GM23338 (cell line): ENCODE results near the gene WDR93. TPM values are rescaled to one million over a fixed set of nuclear protein-coding genes. Genes with fewer than 3 reads are reported as not detected.

Source experiments
- ATAC-seq: fragments of 200-7000 bp; cut with Tn5 transposase; 3 replicates; pipeline ENCODE4 v1.9.1; 2020
- DNase-seq: peaks from one replicate; pipeline ENCODE4 v3.0.0-alpha.2; 2015; ENCODE audit warnings: low spot score
- H2AFZ ChIP-seq: fragments of 200-600 bp; sonication (generic); 2 replicates; pipeline ENCODE4 v1.8.0; 2016; ENCODE audit warnings: antibody characterized with exemption, mild to moderate bottlenecking, moderate library complexity
- H3F3A ChIP-seq: fragments of 200-600 bp; sonication (generic); replicated peaks from 2 replicates; pipeline ENCODE4 v1.8.0; 2017; ENCODE audit warnings: antibody characterized with exemption, mixed run types, low read depth
- H3K27ac ChIP-seq: fragments of 200-600 bp; sonication (generic); 2 replicates; pipeline ENCODE4 v1.6.1; 2016; ENCODE audit warnings: low read depth
- H3K27me3 ChIP-seq: fragments of 200-600 bp; sonication (generic); 2 replicates; pipeline ENCODE4 v1.8.0; 2016; ENCODE audit warnings: mild to moderate bottlenecking, mixed run types, moderate library complexity; ENCODE audit not compliant: insufficient read depth
- H3K36me3 ChIP-seq: fragments of 200-600 bp; sonication (generic); 2 replicates; pipeline ENCODE4 v1.8.0; 2016; ENCODE audit warnings: mild to moderate bottlenecking; ENCODE audit not compliant: insufficient read depth
- H3K4me1 ChIP-seq: fragments of 200-600 bp; sonication (generic); 2 replicates; pipeline ENCODE4 v1.8.0; 2016; ENCODE audit warnings: mild to moderate bottlenecking, moderate library complexity; ENCODE audit not compliant: insufficient read depth
- H3K4me2 ChIP-seq: fragments of 200-600 bp; sonication (generic); 2 replicates; pipeline ENCODE4 v1.7.1; 2017; ENCODE audit warnings: mixed run types
- H3K4me3 ChIP-seq: fragments of 200-600 bp; sonication (generic); 2 replicates; pipeline ENCODE4 v1.6.1; 2016; ENCODE audit warnings: mixed run types
- H3K79me2 ChIP-seq: fragments of 200-600 bp; sonication (generic); replicated peaks from 2 replicates; pipeline ENCODE4 v1.8.0; 2017; ENCODE audit warnings: mild to moderate bottlenecking; ENCODE audit not compliant: insufficient read depth
- H3K9me2 ChIP-seq: fragments of 200-600 bp; sonication (generic); 2 replicates; pipeline ENCODE4 v1.8.0; 2017; ENCODE audit not compliant: insufficient read depth
- H4K20me1 ChIP-seq: fragments of 200-600 bp; sonication (generic); replicated peaks from 2 replicates; pipeline ENCODE4 v1.8.0; 2017; ENCODE audit warnings: mild to moderate bottlenecking; ENCODE audit not compliant: insufficient read depth
- H3K27ac Mint-ChIP-seq: 2 replicates; pipeline ENCODE4 v1.8.0; 2020; ENCODE audit warnings: inconsistent platforms, mild to moderate bottlenecking, moderate library complexity, mixed read lengths
- H3K27me3 Mint-ChIP-seq: 3 replicates; pipeline ENCODE4 v1.8.0; 2022; ENCODE audit warnings: low read depth, mild to moderate bottlenecking, moderate library complexity, mixed read lengths, inconsistent platforms; ENCODE audit not compliant: insufficient read depth, poor library complexity
- H3K36me3 Mint-ChIP-seq: 3 replicates; pipeline ENCODE4 v1.8.0; 2021; ENCODE audit warnings: low read depth, mild to moderate bottlenecking, inconsistent platforms, moderate library complexity, mixed read lengths
- H3K4me1 Mint-ChIP-seq: 3 replicates; pipeline ENCODE4 v1.8.0; 2020; ENCODE audit warnings: mild to moderate bottlenecking, inconsistent platforms, mixed read lengths
- H3K4me3 Mint-ChIP-seq: 3 replicates; pipeline ENCODE4 v1.8.0; 2021; ENCODE audit warnings: moderate library complexity, mild to moderate bottlenecking, inconsistent platforms, mixed read lengths
- H3K9me3 Mint-ChIP-seq: 3 replicates; pipeline ENCODE4 v1.8.0; 2020; ENCODE audit warnings: moderate library complexity, mild to moderate bottlenecking, inconsistent platforms, mixed read lengths
- CREB1 ChIP-seq: fragments of 250-450 bp; sonication (Bioruptor Pico); IDR thresholded peaks from 2 replicates; pipeline ENCODE4 v1.5.0; 2020; ENCODE audit warnings: low read depth, mild to moderate bottlenecking, moderate library complexity
- EZH2 ChIP-seq: fragments of 200-600 bp; sonication (generic); IDR thresholded peaks from one replicate; pipeline ENCODE4 v1.8.0; 2017; ENCODE audit warnings: antibody characterized with exemption, mild to moderate bottlenecking, low read depth; ENCODE audit not compliant: unreplicated experiment
- EZH2phosphoT487 ChIP-seq: fragments of 200-600 bp; sonication (generic); IDR thresholded peaks from one replicate; pipeline ENCODE4 v1.8.1; 2018; ENCODE audit warnings: antibody characterized with exemption; ENCODE audit not compliant: unreplicated experiment
- JUNB ChIP-seq: IDR thresholded peaks from one replicate; pipeline ENCODE4 v1.6.1; 2016; ENCODE audit warnings: antibody characterized with exemption; ENCODE audit not compliant: unreplicated experiment
- NANOG ChIP-seq: IDR thresholded peaks from 2 replicates; pipeline ENCODE4 v1.6.1; 2016; ENCODE audit warnings: antibody characterized with exemption, borderline replicate concordance
- POLR2AphosphoS5 ChIP-seq: IDR thresholded peaks from 2 replicates; pipeline ENCODE4 v1.6.1; 2016; ENCODE audit warnings: antibody characterized with exemption, low read depth
- STAT1 ChIP-seq: IDR thresholded peaks from one replicate; pipeline ENCODE4 v1.6.1; 2016; ENCODE audit warnings: antibody characterized with exemption; ENCODE audit not compliant: unreplicated experiment
- ZNF114 ChIP-seq: fragments of 250-450 bp; sonication (Bioruptor Pico); IDR thresholded peaks from 2 replicates; pipeline ENCODE4 v1.5.0; 2020; ENCODE audit warnings: mild to moderate bottlenecking, moderate library complexity
- ZNF331 ChIP-seq: fragments of 250-450 bp; sonication (Bioruptor Pico); IDR thresholded peaks from 2 replicates; pipeline ENCODE4 v1.5.0; 2020; ENCODE audit warnings: low read depth, mild to moderate bottlenecking, moderate library complexity
- polyA plus RNA-seq: library from polyadenylated mRNA; unstranded; fragments of >200 nt; fragmentation: Nextera tagmentation; extraction: Ambion mirVana; gene quantifications from 2 replicates; pipeline ENCODE4 v1.2.1, GENCODE V29; 2016
- total RNA-seq: library from RNA; depleted of rRNA; stranded (reverse); fragments of >200 nt; shearing (Covaris generic); gene quantifications from 2 replicates; pipeline ENCODE4 v1.2.3, GENCODE V29; 2014
- TF ChIP-seq, protein P1 (sequence below): IDR thresholded peaks from 2 replicates; pipeline ENCODE4 v1.6.1; 2016; ENCODE audit warnings: antibody characterized with exemption
- TF ChIP-seq, protein P2 (sequence below): IDR thresholded peaks from one replicate; pipeline ENCODE4 v1.6.1; 2018; ENCODE audit warnings: antibody characterized with exemption; ENCODE audit not compliant: unreplicated experiment
- TF ChIP-seq, protein P3 (sequence below): fragments of 250-450 bp; sonication (Bioruptor Pico); IDR thresholded peaks from 2 replicates; pipeline ENCODE4 v1.5.0; 2020; ENCODE audit warnings: mild to moderate bottlenecking, moderate library complexity

WDR93 gene
- total and polyA plus RNA-seq, 2 experiments from 2014 or later: 0.14 TPM; not detected in 1

- peaks cover 17% of the 10 kb centered on the region for H3K4me1 ChIP-seq
- peaks cover 3% of the 10 kb centered on the region; the same call in 1 of the 2 replicates for H3K9me2 ChIP-seq
- no peak overlapping the region for H3K4me3 ChIP-seq
- no peak overlapping the region for H2AFZ ChIP-seq
- no peak overlapping the region for H3K27ac ChIP-seq
- Mint-ChIP-seq H3K27ac (no peak overlapping the region), H3K27me3 (peaks cover 7% of the 10 kb centered on the region), H3K4me1 (peaks cover 22% of the 10 kb centered on the region), H3K9me3 (peaks cover 8% of the 10 kb centered on the region; the same call in 2 of the 3 replicates), H3K4me3 (no peak overlapping the region), H3K36me3 (peaks cover 3% of the 10 kb centered on the region; the same call in 1 of the 3 replicates)
- no peaks in the 10 kb centered on the region for H3K36me3 ChIP-seq
- no peaks in the 10 kb centered on the region for H3F3A ChIP-seq
- TF ChIP-seq POLR2AphosphoS5: no peak
- TF ChIP-seq STAT1: no peak
- no peak for TF ChIP-seq EZH2
- TF ChIP-seq, protein P1, sequence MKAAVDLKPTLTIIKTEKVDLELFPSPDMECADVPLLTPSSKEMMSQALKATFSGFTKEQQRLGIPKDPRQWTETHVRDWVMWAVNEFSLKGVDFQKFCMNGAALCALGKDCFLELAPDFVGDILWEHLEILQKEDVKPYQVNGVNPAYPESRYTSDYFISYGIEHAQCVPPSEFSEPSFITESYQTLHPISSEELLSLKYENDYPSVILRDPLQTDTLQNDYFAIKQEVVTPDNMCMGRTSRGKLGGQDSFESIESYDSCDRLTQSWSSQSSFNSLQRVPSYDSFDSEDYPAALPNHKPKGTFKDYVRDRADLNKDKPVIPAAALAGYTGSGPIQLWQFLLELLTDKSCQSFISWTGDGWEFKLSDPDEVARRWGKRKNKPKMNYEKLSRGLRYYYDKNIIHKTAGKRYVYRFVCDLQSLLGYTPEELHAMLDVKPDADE: no peak
- no peak for TF ChIP-seq ZNF114 (CRISPR knock-in tag)
- no peak for TF ChIP-seq EZH2phosphoT487
- TF ChIP-seq, protein P2, sequence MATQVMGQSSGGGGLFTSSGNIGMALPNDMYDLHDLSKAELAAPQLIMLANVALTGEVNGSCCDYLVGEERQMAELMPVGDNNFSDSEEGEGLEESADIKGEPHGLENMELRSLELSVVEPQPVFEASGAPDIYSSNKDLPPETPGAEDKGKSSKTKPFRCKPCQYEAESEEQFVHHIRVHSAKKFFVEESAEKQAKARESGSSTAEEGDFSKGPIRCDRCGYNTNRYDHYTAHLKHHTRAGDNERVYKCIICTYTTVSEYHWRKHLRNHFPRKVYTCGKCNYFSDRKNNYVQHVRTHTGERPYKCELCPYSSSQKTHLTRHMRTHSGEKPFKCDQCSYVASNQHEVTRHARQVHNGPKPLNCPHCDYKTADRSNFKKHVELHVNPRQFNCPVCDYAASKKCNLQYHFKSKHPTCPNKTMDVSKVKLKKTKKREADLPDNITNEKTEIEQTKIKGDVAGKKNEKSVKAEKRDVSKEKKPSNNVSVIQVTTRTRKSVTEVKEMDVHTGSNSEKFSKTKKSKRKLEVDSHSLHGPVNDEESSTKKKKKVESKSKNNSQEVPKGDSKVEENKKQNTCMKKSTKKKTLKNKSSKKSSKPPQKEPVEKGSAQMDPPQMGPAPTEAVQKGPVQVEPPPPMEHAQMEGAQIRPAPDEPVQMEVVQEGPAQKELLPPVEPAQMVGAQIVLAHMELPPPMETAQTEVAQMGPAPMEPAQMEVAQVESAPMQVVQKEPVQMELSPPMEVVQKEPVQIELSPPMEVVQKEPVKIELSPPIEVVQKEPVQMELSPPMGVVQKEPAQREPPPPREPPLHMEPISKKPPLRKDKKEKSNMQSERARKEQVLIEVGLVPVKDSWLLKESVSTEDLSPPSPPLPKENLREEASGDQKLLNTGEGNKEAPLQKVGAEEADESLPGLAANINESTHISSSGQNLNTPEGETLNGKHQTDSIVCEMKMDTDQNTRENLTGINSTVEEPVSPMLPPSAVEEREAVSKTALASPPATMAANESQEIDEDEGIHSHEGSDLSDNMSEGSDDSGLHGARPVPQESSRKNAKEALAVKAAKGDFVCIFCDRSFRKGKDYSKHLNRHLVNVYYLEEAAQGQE: no peak
- no peak for TF ChIP-seq JUNB
- TF ChIP-seq NANOG: no peak
- TF ChIP-seq, protein P3, sequence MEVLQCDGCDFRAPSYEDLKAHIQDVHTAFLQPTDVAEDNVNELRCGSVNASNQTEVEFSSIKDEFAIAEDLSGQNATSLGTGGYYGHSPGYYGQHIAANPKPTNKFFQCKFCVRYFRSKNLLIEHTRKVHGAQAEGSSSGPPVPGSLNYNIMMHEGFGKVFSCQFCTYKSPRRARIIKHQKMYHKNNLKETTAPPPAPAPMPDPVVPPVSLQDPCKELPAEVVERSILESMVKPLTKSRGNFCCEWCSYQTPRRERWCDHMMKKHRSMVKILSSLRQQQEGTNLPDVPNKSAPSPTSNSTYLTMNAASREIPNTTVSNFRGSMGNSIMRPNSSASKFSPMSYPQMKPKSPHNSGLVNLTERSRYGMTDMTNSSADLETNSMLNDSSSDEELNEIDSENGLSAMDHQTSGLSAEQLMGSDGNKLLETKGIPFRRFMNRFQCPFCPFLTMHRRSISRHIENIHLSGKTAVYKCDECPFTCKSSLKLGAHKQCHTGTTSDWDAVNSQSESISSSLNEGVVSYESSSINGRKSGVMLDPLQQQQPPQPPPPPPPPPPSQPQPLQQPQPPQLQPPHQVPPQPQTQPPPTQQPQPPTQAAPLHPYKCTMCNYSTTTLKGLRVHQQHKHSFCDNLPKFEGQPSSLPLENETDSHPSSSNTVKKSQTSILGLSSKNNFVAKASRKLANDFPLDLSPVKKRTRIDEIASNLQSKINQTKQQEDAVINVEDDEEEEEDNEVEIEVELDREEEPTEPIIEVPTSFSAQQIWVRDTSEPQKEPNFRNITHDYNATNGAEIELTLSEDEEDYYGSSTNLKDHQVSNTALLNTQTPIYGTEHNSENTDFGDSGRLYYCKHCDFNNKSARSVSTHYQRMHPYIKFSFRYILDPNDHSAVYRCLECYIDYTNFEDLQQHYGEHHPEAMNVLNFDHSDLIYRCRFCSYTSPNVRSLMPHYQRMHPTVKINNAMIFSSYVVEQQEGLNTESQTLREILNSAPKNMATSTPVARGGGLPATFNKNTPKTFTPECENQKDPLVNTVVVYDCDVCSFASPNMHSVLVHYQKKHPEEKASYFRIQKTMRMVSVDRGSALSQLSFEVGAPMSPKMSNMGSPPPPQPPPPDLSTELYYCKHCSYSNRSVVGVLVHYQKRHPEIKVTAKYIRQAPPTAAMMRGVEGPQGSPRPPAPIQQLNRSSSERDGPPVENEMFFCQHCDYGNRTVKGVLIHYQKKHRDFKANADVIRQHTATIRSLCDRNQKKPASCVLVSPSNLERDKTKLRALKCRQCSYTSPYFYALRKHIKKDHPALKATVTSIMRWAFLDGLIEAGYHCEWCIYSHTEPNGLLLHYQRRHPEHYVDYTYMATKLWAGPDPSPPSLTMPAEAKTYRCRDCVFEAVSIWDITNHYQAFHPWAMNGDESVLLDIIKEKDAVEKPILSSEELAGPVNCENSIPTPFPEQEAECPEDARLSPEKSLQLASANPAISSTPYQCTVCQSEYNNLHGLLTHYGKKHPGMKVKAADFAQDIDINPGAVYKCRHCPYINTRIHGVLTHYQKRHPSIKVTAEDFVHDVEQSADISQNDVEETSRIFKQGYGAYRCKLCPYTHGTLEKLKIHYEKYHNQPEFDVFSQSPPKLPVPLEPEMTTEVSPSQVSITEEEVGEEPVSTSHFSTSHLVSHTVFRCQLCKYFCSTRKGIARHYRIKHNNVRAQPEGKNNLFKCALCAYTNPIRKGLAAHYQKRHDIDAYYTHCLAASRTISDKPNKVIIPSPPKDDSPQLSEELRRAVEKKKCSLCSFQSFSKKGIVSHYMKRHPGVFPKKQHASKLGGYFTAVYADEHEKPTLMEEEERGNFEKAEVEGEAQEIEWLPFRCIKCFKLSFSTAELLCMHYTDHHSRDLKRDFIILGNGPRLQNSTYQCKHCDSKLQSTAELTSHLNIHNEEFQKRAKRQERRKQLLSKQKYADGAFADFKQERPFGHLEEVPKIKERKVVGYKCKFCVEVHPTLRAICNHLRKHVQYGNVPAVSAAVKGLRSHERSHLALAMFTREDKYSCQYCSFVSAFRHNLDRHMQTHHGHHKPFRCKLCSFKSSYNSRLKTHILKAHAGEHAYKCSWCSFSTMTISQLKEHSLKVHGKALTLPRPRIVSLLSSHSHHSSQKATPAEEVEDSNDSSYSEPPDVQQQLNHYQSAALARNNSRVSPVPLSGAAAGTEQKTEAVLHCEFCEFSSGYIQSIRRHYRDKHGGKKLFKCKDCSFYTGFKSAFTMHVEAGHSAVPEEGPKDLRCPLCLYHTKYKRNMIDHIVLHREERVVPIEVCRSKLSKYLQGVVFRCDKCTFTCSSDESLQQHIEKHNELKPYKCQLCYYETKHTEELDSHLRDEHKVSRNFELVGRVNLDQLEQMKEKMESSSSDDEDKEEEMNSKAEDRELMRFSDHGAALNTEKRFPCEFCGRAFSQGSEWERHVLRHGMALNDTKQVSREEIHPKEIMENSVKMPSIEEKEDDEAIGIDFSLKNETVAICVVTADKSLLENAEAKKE (CRISPR knock-in tag): no peak
- no peak for TF ChIP-seq ZNF331 (CRISPR knock-in tag)
- no peak for TF ChIP-seq CREB1
- DNase-seq (no peak), ATAC-seq (no peak)
- H3K79me2 ChIP-seq: no peaks in the 10 kb centered on the region
- no peaks in the 10 kb centered on the region for H4K20me1 ChIP-seq
- H3K4me2 ChIP-seq: no peak overlapping the region
- H3K27me3 ChIP-seq: no peaks in the 10 kb centered on the region
These were observed 94.0 kb downstream of the WDR93 start for GRCh38 chr15:89784686-89784960.
